Esophagus muscularis mucosa (tissue), 2 donors: ENCODE results near the gene PIWIL4.

ENCODE experiments used
- POLR2A ChIP-seq: fragments of 450-650 bp; IDR thresholded peaks from one replicate; pipeline ENCODE4 v1.6.1; 2017; ENCODE audit warnings: antibody characterized with exemption, moderate library complexity, mild to moderate bottlenecking, low read depth
- POLR2AphosphoS5 ChIP-seq, 2 donors: sonication (generic); formaldehyde crosslinking; IDR thresholded peaks; one replicate each; pipeline ENCODE4 v1.6.1; 2017; ENCODE audit warnings: antibody characterized with exemption in 2 of 2

DNA sequence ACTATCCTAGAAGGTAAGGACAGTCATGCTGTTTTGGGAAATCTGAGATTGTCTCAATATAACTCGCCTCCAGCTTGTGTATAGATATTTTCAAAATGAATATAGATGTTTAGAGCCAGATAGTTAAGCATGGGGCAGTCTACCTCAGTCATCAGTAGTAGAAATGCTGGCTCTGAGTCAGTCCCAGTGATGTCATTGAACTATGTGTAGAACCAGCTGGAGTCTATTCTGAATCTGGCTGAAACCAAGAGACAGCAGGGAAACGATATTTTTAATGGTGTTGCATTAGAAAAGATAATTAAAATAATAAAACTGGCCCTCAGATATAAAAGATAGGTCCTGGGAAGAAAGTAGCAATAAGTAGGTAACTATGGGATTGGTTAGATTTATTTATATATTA, 25.9 kb downstream of the PIWIL4 start:
- TF ChIP-seq POLR2A (no peak), POLR2AphosphoS5 (IDR thresholded peaks at IDR 0.05) (no peak)
